ENCODE results near the gene GAD2.

DNA sequence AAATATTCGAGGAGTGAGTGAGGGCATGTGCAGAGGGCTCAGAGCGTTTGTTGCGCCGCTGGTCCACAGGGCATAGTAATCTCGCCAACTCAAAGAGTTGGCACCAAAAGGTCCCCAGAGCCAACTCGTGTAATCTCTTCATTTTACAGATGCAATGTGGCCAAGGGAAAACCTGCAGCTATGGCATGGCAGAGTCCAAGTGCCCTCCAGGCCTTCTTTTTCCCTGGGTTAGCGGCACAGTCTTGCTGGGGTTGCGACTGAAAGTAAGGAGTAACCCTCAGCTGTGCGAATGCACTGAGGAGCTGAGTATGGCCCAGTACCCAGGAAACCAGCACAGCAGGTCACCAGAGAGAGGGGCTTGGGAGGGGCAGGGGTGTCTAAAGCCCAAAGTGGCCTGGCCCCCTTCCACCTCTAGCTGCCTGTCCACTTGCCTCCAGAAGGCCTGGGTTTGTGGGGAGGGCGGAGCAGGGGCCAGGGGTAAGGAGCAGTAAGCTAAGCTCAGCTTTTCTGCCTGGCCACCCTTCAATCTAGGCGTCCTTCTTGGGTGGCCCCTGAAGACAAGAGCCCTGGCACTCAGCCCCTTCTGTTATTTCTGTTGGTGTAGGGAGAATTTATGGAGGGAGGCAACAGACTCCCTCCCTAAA is 3.3 kb upstream of the GAD2 start:
- TF ChIP-seq, protein P1, sequence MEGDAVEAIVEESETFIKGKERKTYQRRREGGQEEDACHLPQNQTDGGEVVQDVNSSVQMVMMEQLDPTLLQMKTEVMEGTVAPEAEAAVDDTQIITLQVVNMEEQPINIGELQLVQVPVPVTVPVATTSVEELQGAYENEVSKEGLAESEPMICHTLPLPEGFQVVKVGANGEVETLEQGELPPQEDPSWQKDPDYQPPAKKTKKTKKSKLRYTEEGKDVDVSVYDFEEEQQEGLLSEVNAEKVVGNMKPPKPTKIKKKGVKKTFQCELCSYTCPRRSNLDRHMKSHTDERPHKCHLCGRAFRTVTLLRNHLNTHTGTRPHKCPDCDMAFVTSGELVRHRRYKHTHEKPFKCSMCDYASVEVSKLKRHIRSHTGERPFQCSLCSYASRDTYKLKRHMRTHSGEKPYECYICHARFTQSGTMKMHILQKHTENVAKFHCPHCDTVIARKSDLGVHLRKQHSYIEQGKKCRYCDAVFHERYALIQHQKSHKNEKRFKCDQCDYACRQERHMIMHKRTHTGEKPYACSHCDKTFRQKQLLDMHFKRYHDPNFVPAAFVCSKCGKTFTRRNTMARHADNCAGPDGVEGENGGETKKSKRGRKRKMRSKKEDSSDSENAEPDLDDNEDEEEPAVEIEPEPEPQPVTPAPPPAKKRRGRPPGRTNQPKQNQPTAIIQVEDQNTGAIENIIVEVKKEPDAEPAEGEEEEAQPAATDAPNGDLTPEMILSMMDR (conservative IDR thresholded peaks at IDR 0.05 in 1 of 2, IDR thresholded peaks at IDR 0.05 in 1 of 2; ENCODE audit: extremely low read depth in 1 of 2, insufficient read depth in 1 of 2, low read depth in 1 of 2, low read length in 2 of 2): no peak
- TF ChIP-seq EZH2 (IDR thresholded peaks at IDR 0.05; ENCODE audit: borderline replicate concordance, low read length): no peak

Measured in mammary epithelial cell (primary cell).